ENCODE results near the gene C1RL.

- TF ChIP-seq CREM (CRISPR knock-in tag; IDR thresholded peaks at IDR 0.05) (no peak), CTCF (IDR thresholded peaks at IDR 0.05) (no peak), IRF1 (CRISPR knock-in tag; IDR thresholded peaks at IDR 0.05) (no peak), AR (CRISPR knock-in tag; IDR thresholded peaks at IDR 0.05) (no peak), ZNF396 (CRISPR knock-in tag; IDR thresholded peaks at IDR 0.05; ENCODE audit: borderline replicate concordance) (no peak), GABPB1 (CRISPR knock-in tag; IDR thresholded peaks at IDR 0.05) (no peak), JUN (CRISPR knock-in tag; IDR thresholded peaks at IDR 0.05) (no peak)
- TF ChIP-seq, protein P1, sequence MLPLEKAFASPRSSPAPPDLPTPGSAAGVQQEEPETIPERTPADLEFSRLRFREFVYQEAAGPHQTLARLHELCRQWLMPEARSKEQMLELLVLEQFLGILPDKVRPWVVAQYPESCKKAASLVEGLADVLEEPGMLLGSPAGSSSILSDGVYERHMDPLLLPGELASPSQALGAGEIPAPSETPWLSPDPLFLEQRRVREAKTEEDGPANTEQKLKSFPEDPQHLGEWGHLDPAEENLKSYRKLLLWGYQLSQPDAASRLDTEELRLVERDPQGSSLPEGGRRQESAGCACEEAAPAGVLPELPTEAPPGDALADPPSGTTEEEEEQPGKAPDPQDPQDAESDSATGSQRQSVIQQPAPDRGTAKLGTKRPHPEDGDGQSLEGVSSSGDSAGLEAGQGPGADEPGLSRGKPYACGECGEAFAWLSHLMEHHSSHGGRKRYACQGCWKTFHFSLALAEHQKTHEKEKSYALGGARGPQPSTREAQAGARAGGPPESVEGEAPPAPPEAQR (CRISPR knock-in tag; IDR thresholded peaks at IDR 0.05): no peak
- TF ChIP-seq, protein P2, sequence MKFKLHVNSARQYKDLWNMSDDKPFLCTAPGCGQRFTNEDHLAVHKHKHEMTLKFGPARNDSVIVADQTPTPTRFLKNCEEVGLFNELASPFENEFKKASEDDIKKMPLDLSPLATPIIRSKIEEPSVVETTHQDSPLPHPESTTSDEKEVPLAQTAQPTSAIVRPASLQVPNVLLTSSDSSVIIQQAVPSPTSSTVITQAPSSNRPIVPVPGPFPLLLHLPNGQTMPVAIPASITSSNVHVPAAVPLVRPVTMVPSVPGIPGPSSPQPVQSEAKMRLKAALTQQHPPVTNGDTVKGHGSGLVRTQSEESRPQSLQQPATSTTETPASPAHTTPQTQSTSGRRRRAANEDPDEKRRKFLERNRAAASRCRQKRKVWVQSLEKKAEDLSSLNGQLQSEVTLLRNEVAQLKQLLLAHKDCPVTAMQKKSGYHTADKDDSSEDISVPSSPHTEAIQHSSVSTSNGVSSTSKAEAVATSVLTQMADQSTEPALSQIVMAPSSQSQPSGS (CRISPR knock-in tag; IDR thresholded peaks at IDR 0.05; ENCODE audit: borderline replicate concordance, low read depth): no peak
Measured at GRCh38 chr12:7146228-7146627, 37.2 kb upstream of the C1RL start.

All from WTC11 (cell line).